HG03095 (cell line): ENCODE results near the gene P4HTM.
A peak's percentile ranks its signal among the peaks of the same experiment; 100 is the strongest.
"Not testable (repeated sequence)": the region's sequence is repeated elsewhere in the genome, so short reads cannot be mapped to it uniquely, and the experiment has no call there.

Experiments
- ATAC-seq: cut with Tn5 transposase; IDR thresholded peaks from one replicate; pipeline ENCODE4 v1.9.1; 2021; ENCODE audit warnings: moderate library complexity; ENCODE audit not compliant: unreplicated experiment

P4HTM gene

GRCh38 chr3:49007771-49008528 is 17.9 kb downstream of the P4HTM start:
- ATAC-seq = peak; percentile 39

GRCh38 chr3:49008627-49009026 is 18.6 kb downstream of the P4HTM start:
- not testable (repeated sequence) for ATAC-seq

DNA sequence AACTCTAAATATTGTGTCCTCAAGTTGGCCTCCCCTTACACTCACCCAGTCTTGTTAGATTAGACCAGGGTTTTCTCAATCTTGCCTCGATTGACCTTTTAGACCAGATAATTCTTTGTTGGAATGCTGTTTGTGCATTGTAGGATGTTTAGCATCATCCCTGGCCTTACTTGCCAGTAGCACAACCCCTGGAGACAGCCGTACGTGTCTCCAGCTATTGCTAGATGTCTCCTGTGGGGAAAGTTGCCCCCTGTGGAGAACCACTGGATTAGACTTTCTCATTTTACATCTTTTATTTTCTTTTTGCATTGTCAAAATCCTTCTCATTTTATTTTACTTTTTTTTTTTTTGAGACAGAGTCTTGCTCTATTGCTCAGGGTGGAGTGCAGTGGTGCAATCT is 19.4 kb downstream of the P4HTM start:
- no peak for ATAC-seq

GRCh38 chr3:49012441-49013017 is 22.5 kb downstream of the P4HTM start:
- ATAC-seq = no peak

GRCh38 chr3:49013113-49013737 is 23.2 kb downstream of the P4HTM start:
- ATAC-seq = no peak

GRCh38 chr3:49013738-49014660 is 24.0 kb downstream of the P4HTM start:
- ATAC-seq = no peak

GRCh38 chr3:49015072-49015471 is 25.0 kb downstream of the P4HTM start:
- ATAC-seq = no peak

GRCh38 chr3:49015765-49016164 is 25.7 kb downstream of the P4HTM start:
- ATAC-seq = no peak

- no peak for ATAC-seq
Observed at GRCh38 chr3:49016414-49017228, 26.6 kb downstream of the P4HTM start.

DNA sequence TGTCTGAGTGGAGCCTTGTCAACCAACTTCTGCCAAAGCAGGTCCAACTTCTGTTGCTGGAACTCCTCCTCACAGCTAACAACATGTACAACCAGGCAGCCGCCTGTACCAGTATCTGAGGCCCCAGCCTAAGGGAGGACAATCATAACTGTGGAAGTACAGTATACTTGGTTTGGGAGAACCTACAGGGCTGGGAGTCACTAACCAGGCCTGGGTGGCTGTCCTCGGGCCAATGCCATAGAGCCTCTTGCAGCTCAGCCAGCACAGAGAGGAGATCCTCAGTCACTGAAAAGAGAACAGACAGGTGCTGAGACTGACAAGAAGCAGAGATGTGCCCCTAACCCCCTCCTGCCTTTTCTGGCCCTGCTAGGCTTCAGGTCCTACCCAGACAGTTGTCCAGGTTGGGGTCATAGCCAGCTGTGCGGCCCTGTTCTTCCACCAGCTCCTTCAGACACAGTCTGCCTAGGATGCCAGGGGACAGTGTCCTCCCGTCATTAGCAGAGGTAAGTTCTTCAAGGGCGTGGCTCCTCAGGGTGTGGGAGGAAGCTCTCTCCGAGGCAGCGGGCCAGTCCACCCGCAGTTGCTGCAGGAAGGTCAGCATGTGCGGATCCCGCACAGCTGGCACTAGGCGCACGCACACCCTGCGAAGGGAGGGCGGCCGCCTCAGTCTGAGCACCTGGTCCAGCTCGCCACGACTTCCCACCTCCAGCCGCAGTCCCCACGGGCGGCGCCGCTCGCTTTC is 27.4 kb downstream of the P4HTM start:
- no peak for ATAC-seq

DNA sequence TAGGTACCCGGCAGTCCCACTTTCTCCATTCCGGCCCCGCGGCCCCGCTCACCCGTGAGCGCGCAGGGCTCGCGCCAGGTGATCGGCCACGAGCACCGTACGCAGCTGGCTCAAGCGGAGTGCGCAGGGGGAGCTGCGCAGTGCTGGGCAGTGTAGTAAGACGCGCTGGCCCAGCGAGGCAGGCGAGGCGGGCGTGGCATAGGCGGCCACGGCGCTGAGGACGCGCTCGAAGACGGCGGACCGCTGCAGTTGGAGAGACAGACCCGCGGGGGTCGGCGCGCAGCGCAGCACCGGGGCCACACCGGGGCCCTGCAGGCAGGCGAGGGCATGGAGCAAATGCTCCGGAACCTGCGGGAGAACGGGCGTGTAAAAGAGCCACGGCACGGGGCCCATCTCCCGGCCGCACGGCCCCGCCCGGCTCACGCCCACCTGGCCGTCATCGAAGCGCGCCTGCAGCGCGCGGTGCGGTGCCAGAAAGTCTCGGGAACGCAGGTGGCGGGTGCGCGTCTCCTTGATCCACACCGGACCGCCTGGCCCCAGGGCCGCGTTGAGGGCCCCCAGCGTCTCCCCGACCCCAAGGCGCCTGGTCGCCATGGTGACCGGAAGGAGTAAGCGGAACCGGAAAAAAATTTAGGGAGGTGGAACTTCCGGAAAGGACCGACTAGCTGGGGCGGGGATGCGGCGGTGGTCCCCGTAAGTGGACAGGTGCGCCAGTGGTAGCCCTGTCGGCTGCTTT is 28.1 kb downstream of the P4HTM start, which contains the start of gene DALRD3:
Gene DALRD3, minus strand, starts transcription at position 610 of the 736 bp plus-strand sequence. Its CDS starts 16 bp downstream, at position 594.
- ATAC-seq = peak; percentile 25

DNA sequence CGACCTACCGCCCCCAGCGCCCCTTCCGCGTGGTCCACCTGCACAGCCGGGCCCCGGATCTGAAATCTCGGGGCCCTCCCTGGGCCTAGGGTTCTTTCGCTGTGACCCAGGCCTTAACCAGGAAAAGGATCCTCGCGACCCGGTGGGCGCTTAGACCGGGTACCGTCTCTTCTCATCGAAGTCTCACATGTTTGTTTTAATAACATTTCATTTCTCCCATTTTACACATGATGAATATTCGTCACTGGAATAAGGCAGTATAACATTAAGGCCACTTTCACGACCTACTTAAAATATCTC is 28.6 kb downstream of the P4HTM start:
- ATAC-seq = no peak

DNA sequence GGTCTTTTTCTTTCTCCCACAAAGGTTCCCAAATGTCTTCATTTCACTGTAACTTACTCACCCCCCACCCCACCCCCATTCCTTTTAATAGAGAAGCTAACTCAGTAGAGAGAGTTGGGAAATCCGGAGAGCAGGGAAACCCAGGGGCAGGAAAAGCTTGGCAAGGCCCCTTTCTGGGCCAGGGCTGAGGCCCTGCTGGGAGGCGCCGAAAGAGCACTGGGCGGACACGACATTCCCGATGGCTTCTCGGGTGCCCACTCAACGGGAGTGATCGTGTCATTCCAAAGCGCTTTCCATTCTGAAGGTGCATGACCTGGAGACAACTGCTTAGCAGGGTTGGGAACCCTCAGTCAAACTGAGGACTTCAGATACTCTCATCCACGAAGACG is 29.9 kb downstream of the P4HTM start:
- no peak for ATAC-seq

DNA sequence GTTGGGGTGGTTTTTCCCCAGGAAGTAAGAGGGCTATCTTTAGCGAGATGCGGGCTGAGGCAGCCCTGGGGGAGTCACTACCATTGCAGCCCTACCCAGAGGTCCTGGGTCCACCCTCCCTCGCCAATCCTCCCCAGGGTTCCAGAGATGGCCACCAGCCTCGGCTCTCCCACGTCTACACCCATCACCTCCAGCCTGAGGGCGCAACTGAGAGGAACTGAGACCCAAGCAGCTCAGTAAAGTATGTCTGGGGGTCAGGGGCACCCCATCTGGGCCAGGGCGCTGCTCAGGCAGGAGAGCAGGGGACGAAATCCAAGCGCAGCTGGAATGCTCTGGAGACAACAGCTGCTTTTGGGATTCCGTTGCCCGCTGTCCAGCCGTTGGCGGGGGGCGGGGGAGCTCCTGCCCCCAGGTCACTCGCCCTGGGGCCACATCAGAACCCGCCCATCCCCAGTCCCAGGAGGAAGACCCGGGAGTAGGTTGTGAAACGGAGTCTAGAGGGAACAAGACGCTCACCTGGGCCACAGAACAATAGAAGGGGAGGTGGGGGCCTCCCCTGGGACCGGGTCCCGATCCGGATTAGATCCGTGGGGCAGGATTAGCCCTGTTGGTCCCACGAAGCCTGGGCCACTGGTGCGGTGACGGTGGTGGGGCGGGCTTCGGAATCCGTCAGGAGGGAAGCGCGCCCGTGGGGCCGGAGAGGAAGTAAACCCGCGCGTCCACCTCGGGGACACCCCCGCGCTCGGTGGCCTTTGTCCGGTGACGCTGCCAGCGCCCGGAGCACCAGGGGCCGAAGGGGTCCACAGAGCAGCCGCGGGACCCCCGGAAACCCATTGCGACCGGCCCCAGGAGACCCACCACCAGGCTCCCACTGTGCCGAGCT is 30.5 kb downstream of the P4HTM start:
- ATAC-seq = peak; percentile 0

DNA sequence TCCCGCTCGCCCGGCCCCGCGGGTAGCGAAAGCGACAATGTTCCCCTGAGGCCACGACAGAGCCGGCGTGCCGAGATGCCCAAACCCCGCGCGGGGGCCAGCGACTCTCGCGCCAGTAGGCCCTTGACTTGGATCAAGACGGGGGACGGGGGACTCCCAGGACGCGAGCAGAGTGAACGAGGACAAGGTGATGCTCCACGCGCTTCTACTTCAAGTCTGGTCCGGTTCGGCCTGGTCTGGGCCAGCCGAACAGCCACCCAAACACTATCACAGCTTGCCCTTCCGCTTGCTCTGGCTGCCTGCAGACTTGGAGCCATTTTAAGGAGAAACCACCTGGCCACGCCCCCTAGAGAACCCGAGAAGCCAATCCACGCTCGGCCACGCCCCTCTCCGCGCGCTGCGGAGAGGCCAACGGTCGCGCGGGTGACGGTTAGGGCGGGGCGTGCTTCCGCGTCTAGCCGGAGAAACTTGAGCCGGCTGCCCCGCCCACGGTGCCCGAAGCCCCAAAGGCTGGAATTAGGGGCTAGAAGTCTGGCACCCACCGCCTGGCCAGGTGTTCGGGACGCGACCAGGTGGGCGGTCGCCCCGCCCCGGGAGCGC is 31.3 kb downstream of the P4HTM start:
- peak; percentile 38 for ATAC-seq

GRCh38 chr3:49021813-49022687 is 32.0 kb downstream of the P4HTM start, which contains the start of gene NDUFAF3:
Gene NDUFAF3 (plus strand): TSS chr3:49022121. CDS start chr3:49022145, 24 bp downstream.
- peak; percentile 48 for ATAC-seq
